ENCODE data around the gene RPS6KA2.

RPS6KA2 gene

DNA sequence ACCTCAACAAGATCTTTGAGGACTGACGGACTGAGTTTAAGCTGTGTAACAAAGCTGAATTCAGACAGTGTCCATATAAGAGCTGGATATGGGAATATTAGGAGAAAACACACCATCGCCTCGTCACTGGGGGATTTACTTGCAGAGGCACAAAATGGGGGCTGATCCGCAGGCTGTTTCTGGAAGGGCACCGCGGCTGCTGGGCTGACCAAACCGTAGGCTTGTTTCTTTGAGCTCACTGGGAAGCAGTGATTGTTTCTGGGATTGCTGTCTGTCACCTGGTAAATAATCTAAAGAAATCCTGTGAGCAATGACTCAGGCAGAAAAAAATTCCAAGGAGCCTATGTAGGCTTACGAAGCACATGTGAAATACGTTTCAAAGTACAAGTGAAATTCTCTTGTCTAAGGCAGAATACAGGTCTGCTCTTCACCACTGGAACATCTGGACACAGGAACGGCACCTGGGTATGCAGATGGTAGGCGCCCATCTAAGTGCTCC is 180.4 kb downstream of the RPS6KA2 start:
- no peak for DNase-seq (ENCODE audit: low spot score)
- TF ChIP-seq, protein P1, sequence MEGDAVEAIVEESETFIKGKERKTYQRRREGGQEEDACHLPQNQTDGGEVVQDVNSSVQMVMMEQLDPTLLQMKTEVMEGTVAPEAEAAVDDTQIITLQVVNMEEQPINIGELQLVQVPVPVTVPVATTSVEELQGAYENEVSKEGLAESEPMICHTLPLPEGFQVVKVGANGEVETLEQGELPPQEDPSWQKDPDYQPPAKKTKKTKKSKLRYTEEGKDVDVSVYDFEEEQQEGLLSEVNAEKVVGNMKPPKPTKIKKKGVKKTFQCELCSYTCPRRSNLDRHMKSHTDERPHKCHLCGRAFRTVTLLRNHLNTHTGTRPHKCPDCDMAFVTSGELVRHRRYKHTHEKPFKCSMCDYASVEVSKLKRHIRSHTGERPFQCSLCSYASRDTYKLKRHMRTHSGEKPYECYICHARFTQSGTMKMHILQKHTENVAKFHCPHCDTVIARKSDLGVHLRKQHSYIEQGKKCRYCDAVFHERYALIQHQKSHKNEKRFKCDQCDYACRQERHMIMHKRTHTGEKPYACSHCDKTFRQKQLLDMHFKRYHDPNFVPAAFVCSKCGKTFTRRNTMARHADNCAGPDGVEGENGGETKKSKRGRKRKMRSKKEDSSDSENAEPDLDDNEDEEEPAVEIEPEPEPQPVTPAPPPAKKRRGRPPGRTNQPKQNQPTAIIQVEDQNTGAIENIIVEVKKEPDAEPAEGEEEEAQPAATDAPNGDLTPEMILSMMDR (IDR thresholded peaks at IDR 0.05; ENCODE audit: extremely low read depth, insufficient read depth, missing control alignments): no peak
- in situ Hi-C loops (cut with MboI; ENCODE audit: low pct_unique_long_range_greater_than_20kb, low sequenced_read_pairs, unreplicated experiment): no loop called here

DNA sequence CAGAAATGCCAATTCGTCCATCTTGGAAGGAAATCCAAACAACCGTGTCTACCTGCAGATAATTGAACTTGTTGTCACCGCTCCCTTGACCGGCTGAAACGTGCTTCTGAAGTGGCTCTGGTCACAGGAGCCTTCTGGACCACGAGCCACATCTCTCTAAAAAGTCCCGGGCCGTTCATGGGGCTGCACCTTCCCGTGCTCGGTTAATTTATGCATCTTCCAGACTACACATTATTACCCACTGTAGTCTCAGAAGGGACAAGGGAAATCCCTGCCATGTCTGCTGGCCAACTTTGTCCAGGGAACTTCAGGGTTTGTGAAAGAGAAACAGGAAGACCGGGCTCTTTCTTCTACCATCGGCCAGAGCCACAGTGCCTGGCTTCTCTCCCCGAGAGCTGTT is 180.9 kb downstream of the RPS6KA2 start:
- TF ChIP-seq, protein P1 (IDR thresholded peaks at IDR 0.05; ENCODE audit: extremely low read depth, insufficient read depth, missing control alignments): no peak
- DNase-seq (ENCODE audit: low spot score): no peak
- in situ Hi-C loops (cut with MboI; ENCODE audit: low pct_unique_long_range_greater_than_20kb, low sequenced_read_pairs, unreplicated experiment): no loop called here

DNA sequence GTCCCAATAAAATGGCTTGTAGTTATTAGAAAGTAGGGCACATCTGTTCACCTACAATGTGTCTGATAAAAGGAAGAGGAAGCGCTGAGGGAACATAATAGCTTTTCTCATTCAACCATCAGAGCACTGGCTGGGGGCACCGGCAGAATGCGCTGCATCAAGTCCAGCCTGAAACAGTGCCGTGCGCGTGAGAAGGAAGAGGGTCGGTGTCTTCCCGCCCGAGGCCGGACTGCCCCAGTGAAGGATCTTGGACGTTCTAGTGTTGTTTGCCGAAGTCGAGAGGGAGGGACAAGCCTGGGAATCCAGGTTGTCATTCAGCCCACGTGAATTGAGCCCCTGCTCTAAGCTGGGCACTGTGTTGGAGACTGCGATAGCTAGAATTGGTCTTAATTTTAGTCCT is 182.6 kb downstream of the RPS6KA2 start:
- no peak for DNase-seq (ENCODE audit: low spot score)
- TF ChIP-seq, protein P1 (IDR thresholded peaks at IDR 0.05; ENCODE audit: extremely low read depth, insufficient read depth, missing control alignments): no peak
- in situ Hi-C loops (cut with MboI; ENCODE audit: low pct_unique_long_range_greater_than_20kb, low sequenced_read_pairs, unreplicated experiment): no loop called here

DNA sequence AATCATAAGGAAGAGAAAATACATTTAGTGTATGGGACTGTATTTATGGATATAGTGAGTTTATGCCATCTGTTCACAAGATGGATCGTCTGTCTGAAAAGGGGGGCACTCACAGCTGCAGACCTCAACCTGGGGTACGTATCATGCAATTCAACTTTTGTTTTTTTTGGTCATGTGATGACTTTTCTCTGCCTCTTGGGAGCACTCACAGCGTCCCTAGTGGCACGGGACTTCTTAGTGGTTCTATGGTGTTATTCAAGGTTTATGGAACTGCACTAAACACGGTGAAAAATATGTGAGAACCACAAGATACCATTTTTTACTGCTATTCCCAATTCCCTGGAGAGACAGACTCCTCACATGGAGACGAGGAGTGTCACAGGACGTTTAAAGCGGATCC is 183.9 kb downstream of the RPS6KA2 start:
- DNase-seq (ENCODE audit: low spot score): no peak
- TF ChIP-seq, protein P1 (IDR thresholded peaks at IDR 0.05; ENCODE audit: extremely low read depth, insufficient read depth, missing control alignments): peak; percentile 5
- in situ Hi-C loops (cut with MboI; ENCODE audit: low pct_unique_long_range_greater_than_20kb, low sequenced_read_pairs, unreplicated experiment): no loop called here

DNA sequence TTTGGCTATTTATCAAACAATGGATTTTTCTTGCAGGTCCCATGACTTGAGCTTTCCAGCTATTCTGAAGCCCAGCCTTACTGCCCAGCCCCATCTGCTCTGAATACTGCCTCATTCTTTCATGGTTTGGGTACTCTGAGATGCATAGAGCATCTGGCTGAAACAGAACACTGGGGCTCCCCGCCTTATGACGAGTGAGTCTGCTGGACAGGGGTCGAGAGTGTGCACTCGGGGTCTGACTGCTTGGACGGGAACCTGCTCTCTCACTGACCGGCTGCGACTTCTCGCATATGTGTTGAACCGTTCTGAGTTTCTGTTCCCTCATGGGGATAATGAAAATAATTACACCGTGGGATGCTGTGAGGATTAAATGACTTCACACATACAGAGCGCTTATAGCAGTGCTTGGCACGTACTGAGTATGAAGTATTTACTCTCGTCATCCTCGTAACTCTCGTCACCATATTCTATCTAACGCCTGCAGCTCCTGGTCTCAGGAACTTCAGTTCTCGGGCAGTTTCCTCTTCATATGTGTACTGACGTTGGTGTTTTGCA is 184.8 kb downstream of the RPS6KA2 start:
- in situ Hi-C loops (cut with MboI; ENCODE audit: low pct_unique_long_range_greater_than_20kb, low sequenced_read_pairs, unreplicated experiment): no loop called here

DNA sequence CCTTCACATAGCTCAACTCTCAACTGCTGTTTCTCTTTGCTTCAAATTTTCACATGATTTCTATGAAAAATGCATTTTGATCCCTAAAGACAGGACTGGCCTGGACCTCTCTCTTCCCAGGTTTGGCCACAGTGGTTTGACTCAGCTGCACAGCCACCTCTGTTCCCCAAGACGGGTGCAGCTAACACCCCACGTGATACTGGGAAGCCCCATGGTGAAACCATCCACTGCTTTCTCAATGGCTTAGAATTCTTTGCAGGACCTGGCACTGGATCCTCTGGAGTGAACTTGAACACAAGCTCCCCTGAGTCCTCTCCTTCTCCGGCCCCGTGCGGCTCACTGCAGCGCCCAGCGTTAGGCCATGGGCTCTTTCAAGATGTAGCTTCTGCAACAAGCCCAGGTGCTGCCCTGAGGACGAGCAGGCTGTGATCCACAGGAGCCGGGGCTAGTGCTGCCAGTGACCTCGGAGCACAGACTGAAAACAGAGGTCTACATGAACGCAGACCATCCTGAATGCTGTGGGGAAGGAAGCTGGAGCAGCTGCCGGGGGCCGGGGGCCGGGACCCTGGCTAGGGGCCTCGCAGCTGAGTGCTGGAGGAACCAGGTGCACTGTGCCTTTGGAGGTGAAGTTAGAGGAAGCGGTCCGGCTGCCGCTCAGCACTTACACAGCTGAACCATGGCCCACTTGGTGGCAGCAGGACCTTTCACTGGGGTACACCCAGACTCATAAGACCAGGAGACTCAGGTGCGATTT is 185.5 kb downstream of the RPS6KA2 start:
- in situ Hi-C loops (cut with MboI; ENCODE audit: low pct_unique_long_range_greater_than_20kb, low sequenced_read_pairs, unreplicated experiment): no loop called here
- DNase-seq (ENCODE audit: low spot score): no peak
- TF ChIP-seq, protein P1 (IDR thresholded peaks at IDR 0.05; ENCODE audit: extremely low read depth, insufficient read depth, missing control alignments): no peak

More for the DNA sequence above, 184.8 kb downstream of the RPS6KA2 start:
- DNase-seq (ENCODE audit: low spot score): no peak
- TF ChIP-seq, protein P1 (IDR thresholded peaks at IDR 0.05; ENCODE audit: extremely low read depth, insufficient read depth, missing control alignments): no peak

All from GM13977 (cell line).